Heart left ventricle (tissue), 13 donors: ENCODE results near the gene CDK3.

ENCODE experiments used
- POLR2A ChIP-seq, 2 donors: fragments of 450-650 bp; IDR thresholded peaks; one replicate each; pipeline ENCODE4 v1.6.1; 2017; ENCODE audit warnings: antibody characterized with exemption in 2 of 2, mild to moderate bottlenecking in 2 of 2, moderate library complexity in 2 of 2
- TF ChIP-seq, protein P1 (sequence below), 12 donors: fragments of 200-600 bp; sonication (generic) in 4 of 12; IDR thresholded peaks; one replicate each; pipeline versions ENCODE4 v1.5.0 to v1.8.0; 2018 to 2022; ENCODE audit warnings: antibody characterized with exemption in 12 of 12, mild to moderate bottlenecking in 5 of 12
- donor health status: ischemic (EF 13 %, LVEDD 7.1; RV severe dilation, severe dysfunction).
- donor health status: DM: no; HTN: yes; CAD: no.
- donor health status: DM: no; HTN: no; CAD: no.
- donor health status: ischemic (EF 25% LVEDD 6.9; RV normal size, moderate dysfunction).
- donor health status: ischemic (EF 25% LVEDD 5.7; RV mildly dilated, moderate dysfunction).
- donor health status: ischemic (EF 35%, LVEDD 5.7; RV mildly dilated, moderate dysfunction).
- donor health status: nonischemic (EF 11% LVEDD 7.7; RV severe dilation, severe dysfunction).
- donor health status: DM: yes; HTN: yes; CAD: no.
- donor health status: PGD.
- donor health status: ischemic (EF 29% LVEDD 5.4; RV normal size, mild dysfunction).
- donor health status: nonischemic (EF 23%, LVEDD 6.1; RV moderate dilation, normal function).

DNA sequence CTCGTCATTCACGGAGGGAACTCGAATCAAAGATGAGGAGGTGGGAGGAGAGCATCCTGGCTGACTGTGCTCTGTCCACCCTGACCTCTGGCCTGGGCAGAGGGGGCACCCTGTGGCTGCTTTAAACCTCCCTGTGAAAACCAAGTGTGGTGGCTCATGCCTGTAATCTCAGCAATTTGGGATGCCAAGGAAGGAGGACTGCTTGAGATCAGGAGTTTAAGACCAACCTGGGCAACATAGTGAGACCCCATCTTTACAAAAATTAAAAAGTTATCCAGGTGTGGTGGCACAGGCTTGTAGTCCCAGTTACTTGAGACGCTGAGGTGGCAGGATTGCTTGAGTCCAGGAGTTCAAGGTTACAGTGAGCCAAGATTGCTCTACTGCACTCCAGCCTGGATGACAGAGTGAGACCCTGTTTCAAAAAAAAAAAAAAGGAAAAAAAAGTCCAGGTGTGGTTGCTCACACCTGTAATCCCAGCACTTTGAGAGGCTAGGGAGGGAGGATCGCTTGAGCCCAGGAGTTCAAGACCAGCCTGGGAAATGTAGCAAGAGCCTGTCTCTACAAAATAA lies 5.8 kb upstream of the CDK3 start:
- TF ChIP-seq, protein P1, sequence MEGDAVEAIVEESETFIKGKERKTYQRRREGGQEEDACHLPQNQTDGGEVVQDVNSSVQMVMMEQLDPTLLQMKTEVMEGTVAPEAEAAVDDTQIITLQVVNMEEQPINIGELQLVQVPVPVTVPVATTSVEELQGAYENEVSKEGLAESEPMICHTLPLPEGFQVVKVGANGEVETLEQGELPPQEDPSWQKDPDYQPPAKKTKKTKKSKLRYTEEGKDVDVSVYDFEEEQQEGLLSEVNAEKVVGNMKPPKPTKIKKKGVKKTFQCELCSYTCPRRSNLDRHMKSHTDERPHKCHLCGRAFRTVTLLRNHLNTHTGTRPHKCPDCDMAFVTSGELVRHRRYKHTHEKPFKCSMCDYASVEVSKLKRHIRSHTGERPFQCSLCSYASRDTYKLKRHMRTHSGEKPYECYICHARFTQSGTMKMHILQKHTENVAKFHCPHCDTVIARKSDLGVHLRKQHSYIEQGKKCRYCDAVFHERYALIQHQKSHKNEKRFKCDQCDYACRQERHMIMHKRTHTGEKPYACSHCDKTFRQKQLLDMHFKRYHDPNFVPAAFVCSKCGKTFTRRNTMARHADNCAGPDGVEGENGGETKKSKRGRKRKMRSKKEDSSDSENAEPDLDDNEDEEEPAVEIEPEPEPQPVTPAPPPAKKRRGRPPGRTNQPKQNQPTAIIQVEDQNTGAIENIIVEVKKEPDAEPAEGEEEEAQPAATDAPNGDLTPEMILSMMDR (IDR thresholded peaks at IDR 0.05), result no peak
- no peak for TF ChIP-seq POLR2A (IDR thresholded peaks at IDR 0.05)
